ENCODE results near the gene TOR1B.

Gene TOR1B

DNA sequence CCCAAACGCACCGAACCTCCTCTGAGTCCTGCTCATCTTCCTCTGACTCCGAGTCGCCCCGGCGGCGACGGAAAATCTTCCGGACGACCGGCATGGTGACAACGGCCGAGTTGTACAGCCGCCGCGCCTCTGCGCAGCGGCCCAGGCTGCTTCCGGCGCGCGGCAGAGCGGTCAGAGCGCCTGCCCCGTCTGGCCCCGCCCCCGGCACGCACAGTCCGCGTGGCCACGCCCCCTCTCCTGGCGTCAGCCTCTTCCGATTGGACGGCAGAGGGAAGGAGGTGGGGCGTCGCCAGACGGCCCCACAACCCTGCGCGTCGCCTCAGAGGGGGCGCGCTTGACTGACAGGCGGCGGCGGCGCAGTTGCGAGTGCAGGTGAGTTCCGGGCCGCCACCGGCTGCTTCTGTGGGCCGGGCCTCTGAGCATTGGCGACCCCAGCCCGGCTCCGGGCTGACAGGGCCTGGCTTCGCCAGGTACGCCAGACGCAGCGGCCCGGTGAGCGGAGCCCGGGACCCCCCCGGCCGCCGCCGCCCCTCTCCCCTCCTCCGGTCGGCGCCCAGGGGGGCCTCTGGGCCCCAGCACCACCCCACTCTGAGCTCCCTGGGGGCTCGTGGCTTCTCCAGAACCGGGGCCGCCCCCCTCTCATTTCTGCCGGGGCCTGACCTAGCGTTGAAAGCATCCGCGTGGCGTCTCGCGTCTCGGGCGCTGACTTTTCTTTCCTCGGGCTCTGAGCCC lies 32.3 kb downstream of the TOR1B start, which contains the start of the genes C9orf78 and USP20:
Gene C9orf78, minus strand, starts transcription at position 148 of the 732 bp plus-strand sequence. Its CDS starts 54 bp downstream, at position 94.
Gene USP20, plus strand, starts transcription at position 331 of the 732 bp plus-strand sequence. CDS start 17,098 bp downstream, outside the sequence.
- H3K27ac ChIP-seq (ENCODE audit: low read length): no peak within 1 kb of the TSS

DNA sequence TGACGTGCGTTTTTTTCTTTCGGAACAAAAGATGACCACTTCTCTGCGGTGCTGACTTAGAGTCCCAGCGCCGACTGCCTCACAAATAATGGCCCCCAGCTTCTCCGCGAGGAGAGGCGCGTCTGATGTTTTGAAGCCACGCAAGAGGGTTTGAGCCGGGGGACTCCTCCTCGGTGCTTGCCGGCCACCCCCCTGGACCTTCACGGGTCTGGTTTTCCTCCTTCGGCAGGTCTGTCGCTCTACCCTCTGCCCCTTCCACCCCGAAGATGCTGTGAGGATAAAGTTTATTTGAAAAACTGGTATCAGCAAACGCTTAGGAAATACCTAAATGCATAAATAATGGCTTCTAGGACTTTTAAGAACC lies 32.9 kb downstream of the TOR1B start:
- Histone ChIP-seq H3K4me3 (ENCODE audit: low read length) (peak overlapping the region; percentile 84), H3K9ac (ENCODE audit: low read length) (peak overlapping the region; percentile 64), H3K4me1 (ENCODE audit: control insufficient read depth, low read depth, low read length) (peaks cover 17% of the 10 kb centered on the region), H3K36me3 (ENCODE audit: control insufficient read depth, low read depth, low read length) (peaks cover 20% of the 10 kb centered on the region), H3K27me3 (ENCODE audit: control insufficient read depth, insufficient read depth, low read length) (no peaks in the 10 kb centered on the region), H3K27ac (ENCODE audit: low read length) (no peak overlapping the region), H3K9me3 (ENCODE audit: control insufficient read depth, low read depth, low read length) (no peaks in the 10 kb centered on the region)

More for the DNA sequence above, 32.3 kb downstream of the TOR1B start, which contains the start of the genes C9orf78 and USP20:
- peaks cover 25% of the 10 kb centered on the region for H3K36me3 ChIP-seq (ENCODE audit: control insufficient read depth, low read depth, low read length)
- peaks cover 17% of the 10 kb centered on the region for H3K4me1 ChIP-seq (ENCODE audit: control insufficient read depth, low read depth, low read length)
- H3K27me3 ChIP-seq (ENCODE audit: control insufficient read depth, insufficient read depth, low read length): no peaks in the 10 kb centered on the region
- peak within 1 kb of the TSS; percentile 64 for H3K9ac ChIP-seq (ENCODE audit: low read length)
- H3K4me3 ChIP-seq (ENCODE audit: low read length): peak within 1 kb of the TSS; percentile 84
- no peaks in the 10 kb centered on the region for H3K9me3 ChIP-seq (ENCODE audit: control insufficient read depth, low read depth, low read length)

DNA sequence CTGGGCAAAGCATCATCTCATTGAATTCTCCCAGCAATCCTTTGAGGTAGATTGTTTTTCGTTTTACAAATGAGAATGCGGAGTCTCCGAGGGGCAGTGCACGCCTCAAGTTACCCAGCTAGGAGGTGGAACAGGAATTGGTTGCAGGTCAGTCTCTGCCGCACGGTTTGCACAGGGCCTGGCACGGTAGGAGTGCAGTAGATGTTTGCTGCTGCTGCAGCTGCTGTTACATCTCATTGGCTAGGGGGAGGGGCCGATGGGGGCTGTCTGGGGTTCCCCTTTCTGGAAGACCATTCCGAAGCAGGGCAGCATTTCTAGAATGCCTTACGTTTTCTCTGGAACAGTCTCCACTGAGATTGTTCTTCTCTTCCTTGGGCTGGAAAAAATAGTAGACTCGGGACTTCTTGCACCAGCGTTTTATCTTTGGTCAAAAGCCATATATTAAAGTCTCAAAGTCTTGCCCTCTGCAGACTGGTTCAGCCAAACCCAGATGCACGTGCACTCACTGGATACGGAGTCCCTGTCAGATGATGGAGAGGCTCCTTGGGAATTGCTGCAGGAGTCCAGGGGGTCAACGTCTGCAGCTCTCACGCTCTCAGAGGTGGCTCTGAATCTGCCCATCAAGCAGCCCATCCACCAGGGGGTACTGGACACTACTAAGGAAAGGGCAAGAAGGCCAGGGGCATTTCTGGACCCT lies 33.5 kb downstream of the TOR1B start:
- Histone ChIP-seq H3K27me3 (ENCODE audit: control insufficient read depth, insufficient read depth, low read length) (no peaks in the 10 kb centered on the region), H3K4me3 (ENCODE audit: low read length) (peak overlapping the region; percentile 84), H3K9me3 (ENCODE audit: control insufficient read depth, low read depth, low read length) (no peaks in the 10 kb centered on the region), H3K9ac (ENCODE audit: low read length) (peak overlapping the region; percentile 64), H3K27ac (ENCODE audit: low read length) (no peak overlapping the region), H3K36me3 (ENCODE audit: control insufficient read depth, low read depth, low read length) (peaks cover 16% of the 10 kb centered on the region), H3K4me1 (ENCODE audit: control insufficient read depth, low read depth, low read length) (peaks cover 17% of the 10 kb centered on the region)

DNA sequence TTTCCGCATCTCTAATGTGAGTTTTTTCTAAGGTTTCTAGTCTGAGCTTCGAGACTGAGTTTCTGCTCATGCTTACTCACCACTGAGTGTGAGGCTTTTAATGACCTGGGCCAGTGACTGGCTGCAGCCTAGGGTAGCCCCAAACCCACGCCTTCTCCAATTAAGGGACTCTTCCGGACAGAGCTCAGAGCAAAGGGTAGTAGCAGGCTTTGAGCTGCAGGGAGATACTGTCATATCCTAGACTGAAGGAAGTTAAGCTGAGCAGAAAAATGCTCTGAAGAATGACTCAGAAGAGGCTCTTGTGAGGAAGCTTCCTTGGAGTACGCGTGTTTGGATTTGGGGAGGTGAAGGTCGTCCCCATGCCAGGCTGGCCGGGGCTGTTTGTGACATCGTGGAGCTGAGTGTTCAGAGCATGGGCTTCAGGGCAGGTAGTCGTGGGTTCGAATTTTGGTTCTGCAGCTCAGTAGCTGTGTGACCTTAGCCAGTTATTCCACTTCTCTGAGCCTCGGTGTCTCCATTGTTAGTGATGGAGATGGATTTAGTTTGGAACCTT lies 35.8 kb downstream of the TOR1B start:
- H3K27ac ChIP-seq (ENCODE audit: low read length): no peak overlapping the region
- H3K9me3 ChIP-seq (ENCODE audit: control insufficient read depth, low read depth, low read length): no peaks in the 10 kb centered on the region
- H3K4me1 ChIP-seq (ENCODE audit: control insufficient read depth, low read depth, low read length): peaks cover 17% of the 10 kb centered on the region
- H3K36me3 ChIP-seq (ENCODE audit: control insufficient read depth, low read depth, low read length): no peaks in the 10 kb centered on the region
- no peak overlapping the region for H3K4me3 ChIP-seq (ENCODE audit: low read length)
- no peaks in the 10 kb centered on the region for H3K27me3 ChIP-seq (ENCODE audit: control insufficient read depth, insufficient read depth, low read length)
- H3K9ac ChIP-seq (ENCODE audit: low read length): no peak overlapping the region

DNA sequence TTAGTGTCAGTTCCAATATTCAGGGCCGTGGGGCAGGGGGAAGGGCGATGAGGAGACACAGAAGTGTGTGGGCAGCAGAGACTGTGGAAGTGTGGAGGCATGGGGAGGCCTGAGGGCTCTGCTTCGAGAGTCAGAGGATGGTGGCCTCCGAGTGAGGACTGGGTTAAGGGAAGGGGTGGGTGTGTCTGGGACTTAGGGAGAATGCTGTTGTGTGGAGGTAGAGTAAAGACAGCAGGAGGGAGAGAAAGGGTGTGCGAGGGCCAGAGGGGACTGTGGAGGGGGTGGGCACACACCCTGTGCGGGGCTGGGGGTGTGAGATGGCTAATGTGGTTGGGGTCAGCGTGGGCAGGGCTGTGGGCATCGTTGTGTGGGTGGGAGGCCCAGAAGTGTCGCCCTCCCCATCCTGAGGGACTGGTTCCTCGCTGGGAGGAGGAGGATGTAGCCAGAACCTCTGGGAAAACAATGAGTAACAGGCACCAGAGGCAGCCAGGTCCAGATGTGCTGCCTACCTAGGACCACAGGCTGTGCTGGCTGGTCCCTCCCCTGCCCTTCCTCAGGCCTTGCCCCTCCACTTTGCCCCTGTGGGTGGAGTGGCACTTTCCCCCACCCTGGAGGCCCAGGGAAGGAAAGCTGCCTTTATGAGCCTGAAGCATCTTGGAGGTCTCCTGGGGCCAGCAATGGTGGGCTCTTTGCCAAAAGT lies 36.5 kb downstream of the TOR1B start:
- H3K9me3 ChIP-seq (ENCODE audit: control insufficient read depth, low read depth, low read length): no peaks in the 10 kb centered on the region
- H3K27ac ChIP-seq (ENCODE audit: low read length): no peak overlapping the region
- no peaks in the 10 kb centered on the region for H3K27me3 ChIP-seq (ENCODE audit: control insufficient read depth, insufficient read depth, low read length)
- H3K9ac ChIP-seq (ENCODE audit: low read length): no peak overlapping the region
- H3K36me3 ChIP-seq (ENCODE audit: control insufficient read depth, low read depth, low read length): no peaks in the 10 kb centered on the region
- H3K4me3 ChIP-seq (ENCODE audit: low read length): no peak overlapping the region
- peaks cover 11% of the 10 kb centered on the region for H3K4me1 ChIP-seq (ENCODE audit: control insufficient read depth, low read depth, low read length)

DNA sequence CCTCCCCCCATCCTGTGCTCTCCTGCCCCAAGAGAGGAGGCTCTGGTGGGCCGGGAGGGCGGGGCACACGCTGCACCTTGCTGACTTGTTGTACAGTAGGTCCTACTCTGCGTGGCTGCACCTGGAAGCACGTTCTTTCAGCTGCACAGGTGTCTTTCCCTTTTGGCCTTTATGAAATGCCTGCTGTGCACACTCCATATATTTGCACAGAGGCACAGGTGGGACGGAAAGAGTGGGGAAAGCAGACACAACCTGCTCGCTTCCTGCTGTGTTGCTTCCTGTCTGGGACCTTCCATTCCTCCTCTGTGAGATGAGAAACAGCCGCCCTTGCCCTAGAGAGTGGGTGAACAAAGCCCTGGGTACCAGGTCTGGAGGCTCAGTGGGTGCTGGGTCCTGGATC lies 37.0 kb downstream of the TOR1B start:
- no peaks in the 10 kb centered on the region for H3K9me3 ChIP-seq (ENCODE audit: control insufficient read depth, low read depth, low read length)
- H3K27me3 ChIP-seq (ENCODE audit: control insufficient read depth, insufficient read depth, low read length): no peaks in the 10 kb centered on the region

DNA sequence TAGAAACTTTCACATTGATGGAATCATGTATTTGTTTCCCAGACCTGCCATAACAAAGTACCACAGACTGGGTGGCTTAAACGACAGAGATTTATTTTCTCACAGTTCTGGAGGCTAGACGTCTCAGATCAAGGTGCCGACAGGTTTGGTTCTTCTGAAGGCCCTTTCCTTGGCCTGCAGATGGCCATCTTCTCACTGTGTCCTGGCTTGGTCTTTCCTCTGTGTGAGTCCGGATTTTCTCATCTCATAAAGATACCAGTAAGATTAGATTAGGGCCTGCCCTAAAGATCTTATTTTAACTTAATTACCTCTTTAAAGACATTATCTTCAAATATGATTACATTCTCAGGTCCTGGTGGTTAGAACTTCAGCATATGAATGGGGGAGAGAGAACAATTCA lies 38.1 kb downstream of the TOR1B start:
- Histone ChIP-seq H3K27ac (ENCODE audit: low read length) (no peak overlapping the region), H3K9me3 (ENCODE audit: control insufficient read depth, low read depth, low read length) (no peaks in the 10 kb centered on the region), H3K4me3 (ENCODE audit: low read length) (no peak overlapping the region), H3K27me3 (ENCODE audit: control insufficient read depth, insufficient read depth, low read length) (no peaks in the 10 kb centered on the region), H3K36me3 (ENCODE audit: control insufficient read depth, low read depth, low read length) (no peaks in the 10 kb centered on the region), H3K9ac (ENCODE audit: low read length) (no peak overlapping the region), H3K4me1 (ENCODE audit: control insufficient read depth, low read depth, low read length) (peaks cover 11% of the 10 kb centered on the region)

More for the DNA sequence above, 37.0 kb downstream of the TOR1B start:
- Histone ChIP-seq H3K4me3 (ENCODE audit: low read length) (no peak overlapping the region), H3K9ac (ENCODE audit: low read length) (no peak overlapping the region), H3K36me3 (ENCODE audit: control insufficient read depth, low read depth, low read length) (no peaks in the 10 kb centered on the region), H3K27ac (ENCODE audit: low read length) (no peak overlapping the region), H3K4me1 (ENCODE audit: control insufficient read depth, low read depth, low read length) (peaks cover 11% of the 10 kb centered on the region)

DNA sequence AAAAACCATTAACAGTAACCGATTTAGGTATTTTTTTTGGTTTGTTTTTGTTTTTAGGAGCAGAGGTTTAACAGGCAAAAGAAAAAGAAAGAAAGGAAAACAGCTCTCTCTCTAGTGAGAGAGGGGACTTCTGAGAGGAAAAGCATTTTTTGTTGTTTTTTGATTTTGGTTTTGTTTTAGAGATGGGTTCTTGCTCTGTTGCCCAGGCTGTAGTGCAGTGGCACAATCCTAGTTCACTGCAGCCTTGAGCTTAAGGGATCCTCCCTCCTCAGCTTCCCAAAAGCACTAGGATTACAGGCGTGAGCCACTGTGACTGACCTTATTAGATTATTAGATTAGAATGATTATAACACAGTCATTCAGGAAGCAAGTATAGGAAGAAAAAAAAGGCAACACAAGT lies 42.4 kb downstream of the TOR1B start:
- H3K36me3 ChIP-seq (ENCODE audit: control insufficient read depth, low read depth, low read length): no peaks in the 10 kb centered on the region
- H3K4me3 ChIP-seq (ENCODE audit: low read length): no peak overlapping the region
- H3K27me3 ChIP-seq (ENCODE audit: control insufficient read depth, insufficient read depth, low read length): no peaks in the 10 kb centered on the region
- no peaks in the 10 kb centered on the region for H3K4me1 ChIP-seq (ENCODE audit: control insufficient read depth, low read depth, low read length)
- no peak overlapping the region for H3K9ac ChIP-seq (ENCODE audit: low read length)
- H3K9me3 ChIP-seq (ENCODE audit: control insufficient read depth, low read depth, low read length): no peaks in the 10 kb centered on the region
- no peak overlapping the region for H3K27ac ChIP-seq (ENCODE audit: low read length)

DNA sequence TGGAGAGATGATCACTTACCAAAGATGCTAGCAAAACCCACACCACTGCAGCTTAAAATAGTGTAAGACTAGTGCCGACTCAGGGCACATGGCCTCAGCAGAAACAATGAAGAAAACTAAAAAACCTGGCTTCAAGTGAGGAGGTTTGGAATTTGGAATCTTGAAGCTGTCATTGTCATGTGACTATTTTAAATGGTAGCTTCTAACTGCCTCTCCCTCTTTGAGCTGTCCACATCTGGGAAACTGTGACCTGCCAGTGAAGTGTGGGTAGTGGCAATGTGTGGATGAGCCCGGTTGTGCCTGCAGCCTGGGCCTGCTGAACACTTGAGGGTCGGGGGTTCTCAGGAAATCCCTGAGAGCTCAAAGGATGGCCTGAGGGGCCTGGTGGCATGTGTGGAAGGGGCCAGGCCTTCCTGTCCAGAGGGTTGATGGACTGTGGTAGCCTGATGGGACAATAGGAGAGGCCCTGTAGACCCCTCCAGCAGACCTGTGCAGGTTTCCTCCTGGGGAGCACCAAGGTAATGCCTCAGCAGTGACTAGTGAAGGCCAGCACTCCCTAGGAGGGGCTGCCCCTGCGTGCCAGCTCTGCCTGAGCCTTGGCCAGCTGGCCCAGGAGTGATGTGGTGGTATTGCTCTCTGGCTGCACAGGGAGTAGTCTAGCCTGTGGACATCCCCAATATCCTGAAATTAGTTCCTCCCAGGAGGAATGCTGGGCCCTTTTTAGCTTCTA lies 45.9 kb downstream of the TOR1B start:
- Histone ChIP-seq H3K27me3 (ENCODE audit: control insufficient read depth, insufficient read depth, low read length) (no peaks in the 10 kb centered on the region), H3K9ac (ENCODE audit: low read length) (no peak overlapping the region), H3K4me1 (ENCODE audit: control insufficient read depth, low read depth, low read length) (no peaks in the 10 kb centered on the region), H3K9me3 (ENCODE audit: control insufficient read depth, low read depth, low read length) (no peaks in the 10 kb centered on the region), H3K4me3 (ENCODE audit: low read length) (no peak overlapping the region), H3K27ac (ENCODE audit: low read length) (no peak overlapping the region), H3K36me3 (ENCODE audit: control insufficient read depth, low read depth, low read length) (peaks cover 12% of the 10 kb centered on the region)

DNA sequence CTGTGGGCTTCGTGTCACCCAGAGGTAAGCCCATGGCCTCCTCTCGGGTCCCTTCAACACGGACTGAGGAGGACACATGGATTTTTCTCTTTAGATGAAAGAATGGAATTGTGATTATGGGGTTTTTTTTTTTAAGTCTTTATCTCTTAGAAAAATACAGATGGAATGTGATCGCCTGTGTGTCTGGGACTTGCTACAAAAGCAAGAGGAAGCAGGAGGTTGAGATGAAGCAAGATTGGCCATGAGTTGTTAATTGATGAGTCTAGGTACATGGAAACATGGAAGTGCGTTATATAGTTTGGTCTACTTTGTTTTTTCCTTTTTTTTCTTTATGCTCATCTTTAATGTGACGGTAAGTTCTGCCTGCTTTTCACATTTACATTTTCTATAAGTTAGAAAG lies 46.9 kb downstream of the TOR1B start:
- H3K4me3 ChIP-seq (ENCODE audit: low read length): no peak overlapping the region
- no peaks in the 10 kb centered on the region for H3K27me3 ChIP-seq (ENCODE audit: control insufficient read depth, insufficient read depth, low read length)
- no peak overlapping the region for H3K27ac ChIP-seq (ENCODE audit: low read length)
- peaks cover 12% of the 10 kb centered on the region for H3K36me3 ChIP-seq (ENCODE audit: control insufficient read depth, low read depth, low read length)
- H3K9ac ChIP-seq (ENCODE audit: low read length): no peak overlapping the region
- H3K4me1 ChIP-seq (ENCODE audit: control insufficient read depth, low read depth, low read length): no peaks in the 10 kb centered on the region
- H3K9me3 ChIP-seq (ENCODE audit: control insufficient read depth, low read depth, low read length): no peaks in the 10 kb centered on the region

Measured in iPS-18a (cell line).